GM15510 (cell line): ENCODE results near the gene SRPK1.

Experiments used
- POLR2A ChIP-seq: IDR thresholded peaks from 3 replicates; pipeline ENCODE4 v1.6.1; 2011; ENCODE audit warnings: borderline replicate concordance; ENCODE audit not compliant: insufficient read length; ENCODE audit errors: extremely low read depth

Gene SRPK1

DNA sequence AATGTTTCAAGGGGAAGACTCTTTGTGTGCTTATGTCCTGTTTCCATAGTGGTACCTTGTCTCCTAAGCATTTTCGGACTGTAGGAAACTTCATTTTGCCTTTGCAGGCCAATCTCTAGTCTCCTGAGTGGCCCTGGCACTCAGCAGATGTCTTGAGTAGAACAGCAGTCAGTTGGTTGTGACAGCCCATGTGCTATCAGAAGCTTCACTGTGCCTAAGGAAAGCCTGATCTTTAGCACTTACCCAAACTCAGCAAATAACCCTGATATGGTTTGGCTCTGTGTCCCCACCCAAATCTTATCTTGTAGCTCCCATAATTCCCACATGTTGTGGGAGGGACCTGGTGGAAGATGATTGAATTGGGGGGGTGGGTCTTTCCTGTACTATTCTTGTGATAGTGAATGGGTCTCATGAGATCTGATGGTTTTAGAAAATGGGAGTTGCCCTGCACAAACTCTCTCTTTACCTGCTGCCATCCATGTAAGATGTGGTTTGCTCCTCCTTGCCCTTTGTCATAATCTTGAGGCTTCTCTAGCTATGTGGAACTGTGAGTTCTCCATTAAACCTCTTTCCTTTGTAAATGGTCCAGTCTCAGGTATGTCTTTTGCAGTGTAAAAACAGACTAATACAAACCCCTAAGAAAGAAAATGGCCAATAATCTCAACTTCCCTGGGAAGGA is 15.9 kb upstream of the SRPK1 start:
- TF ChIP-seq POLR2A: no peak

DNA sequence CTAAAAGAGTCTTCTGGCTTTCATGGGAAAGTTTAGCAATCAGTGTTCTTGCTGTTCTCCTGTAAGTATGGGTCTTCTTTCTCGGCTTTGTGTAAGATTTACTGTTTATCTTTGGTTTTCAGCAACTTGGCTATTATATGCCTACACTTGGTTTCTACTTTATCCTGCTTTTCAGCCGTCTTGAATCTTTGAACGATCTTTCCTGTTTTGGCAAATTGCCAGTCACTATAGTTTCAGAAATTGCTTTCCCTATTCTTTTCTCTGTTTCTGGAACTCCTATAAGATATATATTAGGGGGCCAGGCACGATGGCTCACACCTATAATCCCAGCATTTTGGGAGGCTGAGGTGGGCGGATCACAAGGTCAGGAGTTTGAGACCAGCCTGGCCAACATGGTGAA is 14.6 kb upstream of the SRPK1 start:
- no peak for TF ChIP-seq POLR2A

DNA sequence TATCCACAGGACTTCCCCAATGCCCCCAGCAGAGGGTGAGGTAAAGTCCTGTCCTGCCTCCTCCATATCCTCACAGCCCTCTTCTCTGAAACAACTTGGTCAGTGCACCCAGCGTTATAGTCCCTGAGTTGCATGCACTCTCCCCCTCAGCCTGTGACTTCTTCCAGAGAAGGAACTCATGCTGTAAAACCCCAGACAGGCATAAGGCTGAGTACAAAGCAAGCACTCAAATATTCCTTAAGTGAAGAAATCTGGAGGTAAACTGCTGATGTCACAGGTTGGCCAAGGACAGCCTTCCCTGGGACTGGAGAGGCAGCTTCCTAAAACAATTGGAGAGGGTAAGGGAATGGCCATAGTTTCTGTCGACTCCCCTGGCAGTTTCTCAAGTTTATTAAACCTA is 12.9 kb upstream of the SRPK1 start:
- TF ChIP-seq POLR2A: no peak

DNA sequence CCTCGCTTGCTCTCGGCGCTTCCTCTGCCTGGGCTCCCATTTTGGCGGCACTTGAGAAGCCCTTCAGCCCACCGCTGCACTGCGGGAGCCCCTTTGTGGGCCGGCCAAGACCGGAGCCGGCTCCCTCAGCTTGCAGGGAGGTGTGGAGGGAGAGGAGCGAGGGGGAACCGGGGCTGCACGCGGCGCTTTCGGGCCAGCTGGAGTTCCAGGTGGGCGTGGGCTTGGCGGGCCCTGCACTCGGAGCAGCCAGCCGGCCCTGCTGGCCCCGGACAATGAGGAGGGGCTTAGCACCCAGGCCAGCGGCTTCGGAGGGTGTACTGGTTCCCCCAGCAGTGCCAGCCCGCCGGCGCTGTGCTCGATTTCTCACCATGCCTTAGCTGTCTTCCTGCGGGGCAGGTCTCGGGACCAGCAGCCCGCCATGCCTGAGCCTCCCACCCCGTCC is 10.2 kb upstream of the SRPK1 start:
- TF ChIP-seq POLR2A: no peak

DNA sequence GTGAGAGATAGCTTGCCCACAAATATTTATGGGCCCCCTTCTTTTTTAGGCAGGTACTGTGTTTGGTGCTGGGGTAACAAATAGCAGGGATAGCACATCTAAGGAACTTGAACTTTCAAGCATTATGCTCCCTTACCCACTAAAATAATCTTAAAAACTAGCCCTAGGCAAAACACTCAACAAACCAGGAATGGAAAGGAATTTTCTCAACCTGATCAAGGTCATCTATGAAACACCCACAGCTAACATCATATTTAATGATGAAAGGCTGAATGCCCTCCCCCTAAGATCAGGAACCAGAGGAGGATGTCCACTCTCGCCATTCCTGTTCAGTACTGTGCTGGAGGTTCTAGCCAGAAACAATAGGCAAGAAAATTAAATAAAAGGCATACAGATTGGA is 8.7 kb upstream of the SRPK1 start:
- no peak for TF ChIP-seq POLR2A

DNA sequence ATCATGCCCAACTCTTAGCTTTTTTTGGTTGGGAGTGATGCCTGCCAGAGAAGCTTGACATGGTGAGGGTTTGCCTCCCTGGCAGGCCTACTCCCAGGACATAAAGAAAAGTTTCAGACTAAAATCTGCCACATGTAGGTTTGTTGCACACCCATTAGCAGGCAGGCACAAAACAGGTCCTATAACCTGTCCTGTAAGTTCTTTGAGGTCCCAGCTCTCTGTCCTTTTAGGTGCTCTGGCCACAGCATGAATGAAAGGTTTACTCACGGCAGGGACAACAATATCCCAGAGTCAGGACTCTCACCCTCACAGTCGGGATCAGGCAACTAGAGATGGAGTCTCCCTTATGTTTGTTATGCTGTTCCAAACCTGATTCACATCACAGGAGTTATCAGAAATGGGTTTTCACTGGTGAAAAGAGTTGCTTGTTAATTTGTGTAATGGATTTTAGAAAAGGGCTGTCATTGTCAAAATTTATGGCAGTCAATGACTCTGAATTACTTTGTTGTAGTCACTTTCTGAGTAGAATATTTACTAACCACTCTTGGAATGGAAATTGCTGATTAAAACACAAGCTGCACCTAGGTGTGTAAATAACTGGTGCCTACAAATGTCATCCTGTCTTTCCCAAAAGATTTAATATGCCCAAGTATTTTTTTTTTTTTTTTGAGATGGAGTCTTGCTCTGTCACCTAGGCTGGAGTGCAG is 5.8 kb upstream of the SRPK1 start:
- TF ChIP-seq POLR2A: no peak

DNA sequence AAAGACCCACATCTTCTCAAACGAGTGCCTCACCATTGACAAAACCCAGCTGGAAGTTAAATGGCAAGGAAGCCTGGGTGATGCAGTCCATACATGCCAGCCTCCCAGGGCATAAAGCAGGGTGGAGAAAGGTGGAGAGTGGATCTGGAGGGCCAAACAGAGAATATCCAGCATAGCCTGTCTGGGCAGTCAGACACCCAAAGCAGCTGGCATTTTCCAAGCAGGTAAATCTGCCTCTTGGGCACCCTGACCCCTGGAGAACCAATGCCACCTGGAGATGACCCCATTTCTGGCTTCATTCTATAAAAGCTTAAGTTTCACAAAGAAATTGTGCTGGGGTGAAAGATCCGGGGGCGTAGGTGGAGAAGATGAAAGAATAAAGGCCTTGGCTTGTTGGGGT is 5.1 kb upstream of the SRPK1 start:
- TF ChIP-seq POLR2A: no peak

DNA sequence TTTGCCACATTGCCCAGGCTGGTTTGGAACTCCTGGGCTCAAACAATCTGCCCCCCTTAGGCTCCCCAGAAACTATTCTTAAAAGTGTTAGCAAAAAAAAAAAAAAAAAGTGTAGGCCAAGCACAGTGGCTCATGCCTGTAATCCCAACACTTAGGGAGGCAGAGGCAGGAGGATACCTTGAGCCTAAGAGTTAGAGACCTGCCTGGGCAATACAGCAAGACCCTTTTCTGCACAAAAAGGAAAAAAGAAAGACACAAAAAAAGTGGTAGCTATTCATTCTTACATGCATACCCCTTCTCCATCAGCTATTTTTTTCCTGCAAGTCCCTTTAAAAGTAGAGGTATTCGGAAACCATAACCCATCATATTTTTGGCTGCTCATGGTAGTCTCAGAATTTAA is 3.2 kb upstream of the SRPK1 start:
- TF ChIP-seq POLR2A: no peak

DNA sequence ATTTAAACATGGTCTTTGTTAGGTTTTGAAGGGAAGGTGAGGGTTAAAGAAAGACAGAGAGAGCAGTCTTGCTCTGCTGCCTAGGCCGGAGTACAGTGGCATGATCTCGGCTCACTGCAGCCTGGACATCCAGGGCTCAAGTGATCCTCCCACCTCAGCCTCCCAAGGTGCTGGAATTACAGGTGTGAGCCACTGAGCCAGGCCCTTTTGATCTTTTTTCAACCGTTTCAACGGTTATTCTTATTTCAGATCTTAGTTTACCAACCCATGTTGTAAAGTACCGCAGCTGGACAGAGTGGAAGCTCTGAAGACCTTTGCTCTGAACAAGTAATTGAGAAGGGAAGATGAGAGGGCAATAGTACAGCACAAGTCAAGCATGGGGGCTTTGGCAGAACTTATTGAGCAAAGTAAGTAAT is 1.2 kb upstream of the SRPK1 start:
- TF ChIP-seq POLR2A: no peak

DNA sequence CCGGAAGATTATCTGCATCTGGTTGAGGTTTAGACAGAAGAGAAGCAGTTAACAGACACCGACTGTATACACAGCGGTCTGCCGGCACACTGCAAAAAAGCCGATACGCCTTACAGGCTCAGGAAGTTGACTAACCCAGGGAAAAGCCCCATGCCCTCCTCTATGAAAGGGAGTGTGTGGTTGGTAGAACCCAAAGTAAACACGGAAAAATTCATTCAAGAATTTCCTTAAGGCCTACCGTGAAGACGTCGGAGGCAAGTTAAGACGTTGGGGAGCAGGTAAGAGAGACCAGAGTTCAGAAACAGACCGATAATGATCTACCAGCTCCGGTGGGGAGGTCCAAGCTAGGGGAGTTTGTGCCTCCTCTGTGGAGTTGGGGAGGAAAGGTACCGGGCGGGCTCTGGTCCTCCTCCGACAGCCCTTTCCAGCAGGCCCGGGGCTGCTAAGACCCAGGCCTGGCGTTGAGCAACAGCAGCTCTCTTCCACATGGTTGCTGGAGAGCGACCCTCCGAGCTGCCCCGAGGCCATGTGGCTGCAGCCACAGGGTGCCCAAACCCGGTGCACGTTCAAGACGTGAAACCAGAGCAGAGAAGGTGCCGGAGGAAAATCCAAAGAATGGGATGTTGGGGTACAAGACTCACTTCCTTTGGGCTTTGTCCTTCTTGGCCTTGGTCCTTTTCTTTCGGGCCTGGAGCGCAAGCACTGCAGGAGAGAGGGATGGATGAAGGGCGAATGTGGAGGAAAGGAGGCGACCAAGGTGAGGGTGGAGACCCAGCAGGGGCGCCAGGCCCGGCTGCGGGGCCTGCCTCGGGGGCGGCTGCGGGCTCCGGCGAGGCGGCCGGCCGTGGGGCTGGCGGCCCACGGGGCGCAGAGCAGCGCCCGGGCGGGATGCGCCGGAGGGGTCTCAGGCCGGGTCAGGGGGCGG is 809 bp downstream of the SRPK1 start:
- no peak for TF ChIP-seq POLR2A

DNA sequence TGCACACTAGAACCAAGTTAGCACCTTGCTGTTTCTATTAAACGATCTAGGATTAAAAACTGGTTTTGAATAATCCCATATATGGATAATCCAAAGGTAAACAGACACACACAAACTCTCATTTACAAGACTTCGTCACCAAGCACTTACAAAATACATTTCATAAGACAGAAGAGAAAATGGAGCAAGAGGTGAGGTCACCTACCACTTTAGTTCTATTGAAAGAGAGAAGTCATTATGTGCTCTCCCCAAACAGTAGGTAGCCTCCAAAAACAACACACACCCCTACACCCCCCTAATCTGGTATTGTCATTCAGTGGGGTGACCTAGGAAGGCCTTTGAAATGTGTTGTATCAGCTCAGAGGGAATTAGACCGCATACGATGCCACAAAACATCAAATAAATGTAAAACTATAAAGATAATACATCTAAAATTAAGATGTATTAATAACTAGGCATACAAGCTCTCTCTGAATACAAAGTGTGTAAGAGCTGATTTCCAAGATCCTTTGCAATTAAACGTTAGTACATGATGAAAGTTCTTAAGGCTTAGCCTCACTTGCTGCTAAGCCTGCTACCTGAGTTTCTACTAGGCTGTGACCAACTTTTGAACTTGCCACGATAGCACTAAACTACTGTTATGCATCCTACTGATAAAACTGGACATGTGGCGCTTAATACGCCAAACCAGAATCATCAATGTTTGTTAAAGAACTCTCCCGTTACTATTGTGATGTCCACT is 1.6 kb downstream of the SRPK1 start:
- no peak for TF ChIP-seq POLR2A

DNA sequence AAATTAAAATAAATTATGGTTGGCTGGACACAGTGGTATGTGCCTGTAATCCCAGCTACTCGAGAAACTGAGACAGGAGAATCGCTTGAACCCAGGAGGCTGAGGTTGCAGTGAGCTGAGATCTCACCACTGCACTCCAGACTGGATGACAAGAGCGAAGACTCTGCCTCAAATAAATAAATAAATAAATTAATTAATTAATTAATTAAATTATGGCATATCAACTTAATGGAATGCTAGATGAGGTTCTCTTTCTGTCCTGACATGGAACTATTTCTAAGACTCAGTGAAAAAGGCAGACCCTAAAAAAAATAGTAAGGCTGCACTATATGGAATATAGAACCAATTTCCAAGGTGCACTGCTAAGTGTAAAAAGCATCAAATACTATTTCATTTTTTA is 4.8 kb downstream of the SRPK1 start:
- TF ChIP-seq POLR2A: no peak

DNA sequence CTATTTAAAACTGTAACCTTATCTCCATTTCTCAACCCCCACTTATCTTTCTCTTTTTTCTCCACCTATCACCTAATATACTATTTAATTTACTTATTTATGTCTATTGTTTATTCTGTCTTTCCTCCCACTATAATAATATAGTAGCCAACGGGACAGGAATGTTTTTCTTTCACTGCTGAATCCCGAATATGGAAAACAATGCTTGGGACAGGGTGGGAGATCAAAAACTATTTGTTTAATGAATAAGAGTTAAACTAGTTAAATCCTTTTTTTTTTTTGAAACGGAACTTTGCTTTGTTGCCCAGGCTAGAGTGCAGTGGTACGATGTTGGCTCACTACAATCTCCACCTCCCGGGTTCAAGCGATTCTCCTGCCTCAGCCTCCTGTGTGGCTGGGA is 6.4 kb downstream of the SRPK1 start:
- no peak for TF ChIP-seq POLR2A

DNA sequence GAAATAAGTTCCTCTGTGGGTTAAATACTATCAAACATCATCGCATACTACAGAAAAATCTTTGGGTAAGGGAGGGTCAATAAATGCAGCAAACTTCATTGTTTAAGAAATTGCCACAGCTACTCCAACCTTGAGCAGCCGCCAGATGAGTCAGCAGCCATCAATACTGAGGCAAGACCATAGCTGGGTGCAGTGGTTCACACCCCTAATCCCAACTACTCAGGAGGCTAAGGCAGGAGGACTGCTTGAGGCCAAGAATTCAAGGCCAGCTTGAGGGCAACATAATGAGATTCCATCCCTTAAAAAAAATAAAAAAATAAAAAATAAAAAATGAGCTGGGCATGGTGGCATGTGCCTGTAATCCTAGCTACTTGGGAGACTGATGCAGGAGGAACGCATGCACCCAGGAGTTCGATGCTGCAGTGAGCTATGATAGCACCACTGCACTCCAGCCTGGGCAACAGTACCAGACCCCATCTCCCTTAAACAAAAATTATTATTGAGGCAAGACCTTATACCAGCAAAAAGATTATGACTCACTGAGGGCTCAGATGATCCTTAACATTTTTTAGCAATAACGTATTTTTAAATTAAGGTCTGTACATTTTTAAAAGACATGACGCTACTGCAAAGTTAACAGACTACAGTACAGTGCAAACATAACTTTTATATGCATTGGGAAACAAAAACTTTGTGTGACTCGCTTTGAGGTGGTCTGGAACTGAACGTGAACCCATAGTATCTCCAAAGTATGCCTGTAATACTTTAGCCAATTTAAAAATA is 8.8 kb downstream of the SRPK1 start:
- no peak for TF ChIP-seq POLR2A

DNA sequence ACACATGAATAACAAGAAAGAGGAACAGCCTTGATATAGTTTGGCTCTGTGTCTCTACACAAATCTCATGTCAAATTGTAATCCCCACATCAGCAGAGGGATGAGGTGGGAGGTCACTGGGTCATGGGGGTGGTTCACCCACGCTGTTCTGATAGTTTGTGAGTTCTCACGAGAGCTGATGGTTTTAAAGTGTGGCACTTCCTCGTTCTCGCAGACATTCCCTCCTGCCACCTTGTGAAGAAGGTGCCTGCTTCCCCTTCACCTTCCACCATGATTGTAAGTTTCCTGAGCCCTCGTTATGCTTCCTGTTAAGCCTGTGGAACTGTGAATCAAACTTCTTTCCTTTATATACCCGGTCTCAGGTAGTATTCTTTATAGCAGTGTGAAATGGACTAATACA is 13.1 kb downstream of the SRPK1 start:
- TF ChIP-seq POLR2A: no peak

DNA sequence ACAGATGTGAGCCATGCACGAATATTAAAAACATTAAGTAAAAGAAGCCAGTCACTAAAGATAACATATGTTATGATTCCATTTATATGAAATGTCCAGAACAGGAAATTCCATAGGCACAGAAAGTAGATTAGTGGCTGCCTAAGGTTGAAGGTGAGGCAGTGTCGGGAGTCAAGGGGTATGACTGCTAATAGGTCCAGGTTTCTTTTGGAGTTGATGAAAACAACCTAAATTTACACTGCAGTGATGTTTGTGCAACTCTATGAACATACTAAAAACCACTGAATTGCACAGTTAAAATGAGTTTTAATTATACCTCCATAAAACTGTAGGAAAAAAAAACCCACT is 14.4 kb downstream of the SRPK1 start:
- no peak for TF ChIP-seq POLR2A
